HEK293 (cell line): ENCODE data around the gene KRTAP16-1.

ENCODE experiments used
- CTCF ChIA-PET: fragments of 350-600 bp; formaldehyde crosslinking; extraction: SDS; loops from one replicate; lab custom pipeline; 2021; ENCODE audit warnings: antibody characterized with exemption; lab: Yijun Ruan, JAX
- POLR2A ChIA-PET: fragments of 300-600 bp; formaldehyde crosslinking; extraction: SDS; loops from one replicate; lab custom pipeline; 2020; ENCODE audit warnings: antibody characterized with exemption, inconsistent platforms; lab: Yijun Ruan, JAX
- H3K27ac ChIP-seq: fragments of 200-500 bp; sonication (Bioruptor generic); 2 replicates; pipeline ENCODE4 v1.5.1; 2014; ENCODE audit warnings: low read depth, low read length, control low read depth, inconsistent platforms; ENCODE audit errors: extremely low read depth
- H3K36me3 ChIP-seq, 2 experiments: fragments of 200-500 bp in 1 of 2; sonication (Bioruptor generic) in 1 of 2; 1 replicate in 1 of 2; 2 replicates in 1 of 2; pipeline ENCODE4 v1.5.1; 2014 to 2017; ENCODE audit warnings: inconsistent platforms in 2 of 2, low read length in 2 of 2; ENCODE audit not compliant: control insufficient read depth in 2 of 2, insufficient read depth in 1 of 2
- H3K4me1 ChIP-seq: fragments of 200-500 bp; sonication (Bioruptor generic); 2 replicates; pipeline ENCODE4 v1.5.1; 2014; ENCODE audit warnings: mild to moderate bottlenecking, low read length, inconsistent platforms; ENCODE audit not compliant: control insufficient read depth, insufficient read depth
- H3K4me3 ChIP-seq: 2 replicates; pipeline ENCODE4 v1.5.1; 2011; ENCODE audit warnings: low read depth, mild to moderate bottlenecking, control low read depth, low read length, moderate library complexity
- H3K9me3 ChIP-seq: fragments of 200-500 bp; sonication (Bioruptor generic); 2 replicates; pipeline ENCODE4 v1.5.1; 2014; ENCODE audit warnings: low read depth, low read length, inconsistent platforms; ENCODE audit not compliant: control insufficient read depth, insufficient read depth
- EGR2 ChIP-seq: fragments of 450-650 bp; formaldehyde crosslinking; IDR thresholded peaks from 2 replicates; pipeline ENCODE4 v1.5.1; 2016; ENCODE audit warnings: low read depth, missing biosample characterization, missing genetic modification characterization
- FEZF1 ChIP-seq: fragments of 450-650 bp; formaldehyde crosslinking; IDR thresholded peaks from 2 replicates; pipeline ENCODE4 v1.5.1; 2016; ENCODE audit warnings: missing biosample characterization, missing genetic modification characterization
- KLF8 ChIP-seq: fragments of 450-650 bp; formaldehyde crosslinking; IDR thresholded peaks from 2 replicates; pipeline ENCODE4 v1.5.1; 2016; ENCODE audit warnings: missing biosample characterization, missing genetic modification characterization
- PRDM1 ChIP-seq: fragments of 450-650 bp; formaldehyde crosslinking; IDR thresholded peaks from 2 replicates; pipeline ENCODE4; 2016; ENCODE audit warnings: missing biosample characterization, missing genetic modification characterization
- SALL2 ChIP-seq: fragments of 450-650 bp; formaldehyde crosslinking; IDR thresholded peaks from 2 replicates; pipeline ENCODE4 v1.5.0; 2017; ENCODE audit warnings: missing biosample characterization, mild to moderate bottlenecking, missing genetic modification characterization, borderline replicate concordance
- SP3 ChIP-seq: fragments of 450-650 bp; formaldehyde crosslinking; IDR thresholded peaks from 2 replicates; pipeline ENCODE4 v1.5.1; 2016; ENCODE audit warnings: missing biosample characterization, missing genetic modification characterization
- ZBTB17 ChIP-seq: fragments of 450-650 bp; formaldehyde crosslinking; IDR thresholded peaks from 2 replicates; pipeline ENCODE4 v1.5.1; 2016; ENCODE audit warnings: missing biosample characterization, missing genetic modification characterization
- ZBTB48 ChIP-seq: fragments of 450-650 bp; formaldehyde crosslinking; IDR thresholded peaks from 2 replicates; pipeline ENCODE4 v1.5.1; 2016; ENCODE audit warnings: missing biosample characterization, missing genetic modification characterization
- ZNF114 ChIP-seq: fragments of 450-650 bp; formaldehyde crosslinking; IDR thresholded peaks from 2 replicates; pipeline ENCODE4 v1.5.0; 2017; ENCODE audit warnings: missing biosample characterization, missing genetic modification characterization
- ZNF133 ChIP-seq: fragments of 450-650 bp; formaldehyde crosslinking; IDR thresholded peaks from 2 replicates; pipeline ENCODE4 v1.5.1; 2016; ENCODE audit warnings: missing biosample characterization, missing genetic modification characterization
- ZNF175 ChIP-seq: fragments of 450-650 bp; formaldehyde crosslinking; IDR thresholded peaks from 2 replicates; pipeline ENCODE4 v1.5.1; 2016; ENCODE audit warnings: missing biosample characterization, missing genetic modification characterization
- ZNF18 ChIP-seq: fragments of 450-650 bp; formaldehyde crosslinking; IDR thresholded peaks from 2 replicates; pipeline ENCODE4 v1.5.1; 2016; ENCODE audit warnings: missing biosample characterization, missing genetic modification characterization
- ZNF223 ChIP-seq: fragments of 450-650 bp; formaldehyde crosslinking; IDR thresholded peaks from 2 replicates; pipeline ENCODE4 v1.5.1; 2016; ENCODE audit warnings: missing biosample characterization, missing genetic modification characterization
- ZNF239 ChIP-seq: fragments of 450-650 bp; formaldehyde crosslinking; IDR thresholded peaks from 2 replicates; pipeline ENCODE4 v1.5.1; 2016; ENCODE audit warnings: missing biosample characterization, missing genetic modification characterization
- ZNF280C ChIP-seq: fragments of 450-650 bp; formaldehyde crosslinking; IDR thresholded peaks from 2 replicates; pipeline ENCODE4 v1.5.1; 2016; ENCODE audit warnings: missing biosample characterization, missing genetic modification characterization
- ZNF433 ChIP-seq: fragments of 450-650 bp; formaldehyde crosslinking; IDR thresholded peaks from 2 replicates; pipeline ENCODE4 v1.5.1; 2016; ENCODE audit warnings: missing biosample characterization, missing genetic modification characterization, low read depth
- ZNF48 ChIP-seq: fragments of 450-650 bp; formaldehyde crosslinking; IDR thresholded peaks from 2 replicates; pipeline ENCODE4 v1.5.1; 2016; ENCODE audit warnings: missing biosample characterization, missing genetic modification characterization
- ZNF549 ChIP-seq: fragments of 450-650 bp; IDR thresholded peaks from 2 replicates; pipeline ENCODE4 v1.5.1; 2018; ENCODE audit warnings: missing biosample characterization, missing genetic modification characterization, mild to moderate bottlenecking, inconsistent platforms, moderate library complexity
- ZNF76 ChIP-seq: fragments of 450-650 bp; formaldehyde crosslinking; IDR thresholded peaks from 2 replicates; pipeline ENCODE4; 2016; ENCODE audit warnings: low read depth, missing biosample characterization, missing genetic modification characterization, borderline replicate concordance
- ZXDB ChIP-seq: fragments of 450-650 bp; formaldehyde crosslinking; IDR thresholded peaks from 2 replicates; pipeline ENCODE4 v1.5.1; 2016; ENCODE audit warnings: missing biosample characterization, missing genetic modification characterization

Gene KRTAP16-1

GRCh38 chr17:41304091-41304490, 5.0 kb downstream of the KRTAP16-1 start:
- no peaks in the 10 kb centered on the region for H3K4me1 ChIP-seq
- no peaks in the 10 kb centered on the region for H3K36me3 ChIP-seq
- H3K4me3 ChIP-seq = no peak overlapping the region
- TF ChIP-seq ZNF280C (tag by site-specific recombination) (no peak), PRDM1 (tag by site-specific recombination) (no peak), KLF8 (tag by site-specific recombination) (no peak), ZBTB17 (tag by site-specific recombination) (no peak), ZBTB48 (tag by site-specific recombination) (no peak), ZNF549 (tag by site-specific recombination) (no peak), ZNF76 (tag by site-specific recombination) (no peak), FEZF1 (tag by site-specific recombination) (no peak), ZXDB (tag by site-specific recombination) (no peak), SP3 (no peak), ZNF114 (tag by site-specific recombination) (no peak)
- ChIA-PET POLR2A (no interaction called here), CTCF (interaction anchor here (4.8 kb wide), 1 partner anchor 18 kb away, joined by 27 read pairs; no protein-coding TSS in a partner anchor)
- no peaks in the 10 kb centered on the region for H3K9me3 ChIP-seq
- no peak overlapping the region for H3K27ac ChIP-seq

GRCh38 chr17:41302981-41303380, 6.1 kb downstream of the KRTAP16-1 start:
- no peaks in the 10 kb centered on the region for H3K4me1 ChIP-seq
- H3K9me3 ChIP-seq = no peaks in the 10 kb centered on the region
- H3K36me3 ChIP-seq = no peaks in the 10 kb centered on the region
- H3K4me3 ChIP-seq = no peak overlapping the region
- ChIA-PET POLR2A (no interaction called here), CTCF (interaction anchor here (0.5 to 4.8 kb wide), 3 partner anchors 19 to 496 kb away, joined by 3 to 27 read pairs (median 5); no protein-coding TSS in a partner anchor)
- H3K27ac ChIP-seq = no peak overlapping the region
- no peak for TF ChIP-seq ZNF133 (tag by site-specific recombination)
- TF ChIP-seq ZNF18 = no peak
- TF ChIP-seq SALL2 (tag by site-specific recombination) = no peak
- TF ChIP-seq ZNF175 = no peak
- TF ChIP-seq ZNF48 (tag by site-specific recombination) = no peak
- TF ChIP-seq EGR2 (tag by site-specific recombination) = no peak
- TF ChIP-seq ZNF223 (tag by site-specific recombination) = no peak
- TF ChIP-seq ZNF433 (tag by site-specific recombination) = no peak
- TF ChIP-seq ZNF239 (tag by site-specific recombination) = no peak
